ACHN (cell line): ENCODE measurements around the gene TRRAP.

ENCODE experiments used
- DNase-seq: peaks from one replicate; pipeline ENCODE4 v3.0.0-alpha.2; 2015
- in situ Hi-C: cut with HindIII; loops from 2 replicates; pipeline ENCODE4 v1.10.0; 2017; ENCODE audit warnings: low sequenced_read_pairs, low pct_ligation_motif_present, low pct_unique_long_range_greater_than_20kb

The TRRAP gene

DNA sequence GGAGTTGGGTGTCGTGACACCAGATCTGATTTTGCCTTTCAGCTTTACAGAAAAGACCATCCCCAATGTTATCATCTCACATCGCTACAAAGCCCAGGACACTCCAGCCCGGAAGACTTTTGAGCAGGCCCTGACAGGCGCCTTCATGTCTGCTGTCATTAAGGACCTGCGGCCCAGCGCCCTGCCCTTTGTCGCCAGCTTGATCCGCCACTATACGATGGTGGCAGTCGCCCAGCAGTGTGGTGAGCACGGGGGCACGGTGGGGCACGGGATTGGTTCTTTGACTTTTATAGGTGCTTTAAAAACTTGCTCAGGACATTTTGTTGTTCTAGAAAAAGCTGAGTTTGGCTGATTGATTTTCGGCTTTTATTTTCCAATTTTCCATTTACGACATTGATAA lies 48.8 kb downstream of the TRRAP start:
- no peak for DNase-seq
- in situ Hi-C loops, result no loop called here

DNA sequence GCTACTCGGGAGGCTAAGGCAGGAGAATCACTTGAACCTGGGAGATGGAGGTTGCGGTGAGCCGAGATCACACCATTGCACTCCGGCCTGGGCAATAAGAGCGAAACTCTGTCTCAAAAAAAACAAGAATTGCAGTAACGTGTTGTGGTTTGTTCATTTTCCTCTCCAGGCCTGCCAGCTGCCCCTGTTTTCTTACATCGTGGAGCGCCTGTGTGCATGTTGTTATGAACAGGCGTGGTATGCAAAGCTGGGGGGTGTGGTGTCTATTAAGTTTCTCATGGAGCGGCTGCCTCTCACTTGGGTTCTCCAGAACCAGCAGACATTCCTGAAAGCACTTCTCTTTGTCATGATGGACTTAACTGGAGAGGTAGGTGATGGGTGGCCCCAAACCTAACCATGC lies 52.1 kb downstream of the TRRAP start:
- no peak for DNase-seq
- in situ Hi-C loops, result no loop called here

DNA sequence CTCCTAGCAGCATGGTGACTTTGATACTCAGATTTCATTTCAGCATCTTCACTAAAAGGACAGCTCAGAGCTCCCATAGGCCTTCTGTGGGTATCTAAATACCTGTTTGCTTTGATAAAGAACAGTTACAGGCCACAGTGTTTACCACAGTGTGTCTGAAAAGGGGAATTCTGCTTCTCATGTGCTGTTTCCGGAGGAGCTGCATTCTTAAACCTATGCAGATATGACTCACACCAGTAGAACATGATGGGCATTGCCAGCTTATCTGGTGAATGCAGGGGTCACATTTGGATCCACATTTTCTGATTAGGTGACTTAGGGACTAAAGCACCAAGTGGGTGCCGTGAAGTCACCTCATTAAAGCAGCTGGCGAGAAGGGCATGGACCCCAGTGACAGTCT lies 52.6 kb downstream of the TRRAP start:
- no peak for DNase-seq
- in situ Hi-C loops, result no loop called here

DNA sequence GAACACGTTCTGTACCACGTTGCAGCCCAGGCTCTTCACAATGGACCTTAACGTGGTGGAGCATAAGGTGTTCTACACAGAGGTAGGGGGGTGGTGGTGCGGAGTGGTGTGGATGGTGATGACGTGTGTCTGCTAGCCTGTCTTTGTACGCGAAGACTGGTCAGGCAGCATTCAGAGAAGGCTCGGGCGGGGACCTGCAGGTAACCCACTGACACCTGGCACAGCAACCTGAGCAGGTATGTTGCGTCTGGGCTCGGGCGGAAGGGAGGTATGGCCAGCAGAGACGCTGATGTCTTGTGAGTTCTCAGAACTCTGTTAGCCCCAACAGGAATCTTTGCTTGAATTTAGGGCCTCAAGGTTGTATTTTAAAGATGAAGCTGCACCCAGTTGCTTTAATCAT lies 55.0 kb downstream of the TRRAP start:
- in situ Hi-C loops, result no loop called here
- DNase-seq, result no peak

DNA sequence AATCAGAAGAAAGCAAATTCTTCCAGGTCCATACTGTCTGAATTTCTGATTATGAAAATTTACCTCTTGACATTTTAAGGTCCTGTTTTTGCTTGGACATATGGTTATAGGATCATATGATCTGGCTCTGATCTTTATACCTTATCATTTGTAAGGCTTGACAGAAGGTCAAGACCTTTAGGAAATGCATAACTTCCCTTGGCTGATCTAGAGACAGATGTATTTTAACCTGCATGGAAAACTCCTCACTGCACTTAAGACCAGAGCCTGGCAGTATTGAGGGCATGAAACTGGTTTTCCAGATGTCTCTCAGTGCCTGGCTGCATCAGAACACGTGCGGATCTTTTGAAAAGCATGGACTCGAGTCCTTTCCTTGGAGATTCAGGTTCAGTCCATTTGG lies 55.9 kb downstream of the TRRAP start:
- no peak for DNase-seq
- in situ Hi-C loops, result no loop called here

DNA sequence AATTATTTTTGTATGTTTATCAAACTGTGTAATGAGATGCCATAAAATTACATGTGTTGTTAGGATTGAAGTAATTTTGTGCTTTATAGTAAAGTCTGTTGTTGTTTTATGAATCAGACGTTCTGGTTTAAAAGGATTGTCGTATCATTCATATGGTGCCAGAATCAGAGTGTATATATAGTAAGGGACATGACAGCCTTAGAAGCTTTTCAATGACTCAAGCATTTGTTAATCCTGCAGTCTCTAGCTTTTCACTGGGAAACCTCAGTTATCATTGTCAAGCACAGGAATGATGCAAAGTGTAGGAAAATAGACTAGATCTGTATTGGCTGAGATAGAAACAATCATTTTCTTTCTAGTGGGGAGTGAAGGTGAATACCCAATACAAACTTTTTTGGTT lies 57.5 kb downstream of the TRRAP start:
- DNase-seq, result no peak
- in situ Hi-C loops, result no loop called here

DNA sequence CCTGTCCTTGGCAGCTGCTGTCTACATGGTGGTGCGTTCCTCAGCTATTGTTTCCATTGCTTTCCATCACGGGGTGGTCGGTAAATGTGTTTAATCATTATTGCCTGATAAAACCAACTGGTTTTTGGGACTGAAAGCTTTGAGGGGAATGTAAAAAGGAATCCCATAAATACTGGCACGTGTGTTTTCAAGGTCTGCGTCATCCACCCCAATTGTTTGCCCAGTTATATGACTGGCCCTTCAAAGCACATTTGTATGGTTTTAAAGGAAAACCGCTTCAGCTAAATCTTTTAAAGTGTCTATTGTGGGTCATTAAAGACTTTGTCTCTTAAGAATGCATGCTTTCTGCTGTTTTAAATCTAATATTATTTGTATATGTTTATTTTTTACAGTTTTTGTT lies 65.0 kb downstream of the TRRAP start:
- no peak for DNase-seq
- in situ Hi-C loops, result no loop called here

DNA sequence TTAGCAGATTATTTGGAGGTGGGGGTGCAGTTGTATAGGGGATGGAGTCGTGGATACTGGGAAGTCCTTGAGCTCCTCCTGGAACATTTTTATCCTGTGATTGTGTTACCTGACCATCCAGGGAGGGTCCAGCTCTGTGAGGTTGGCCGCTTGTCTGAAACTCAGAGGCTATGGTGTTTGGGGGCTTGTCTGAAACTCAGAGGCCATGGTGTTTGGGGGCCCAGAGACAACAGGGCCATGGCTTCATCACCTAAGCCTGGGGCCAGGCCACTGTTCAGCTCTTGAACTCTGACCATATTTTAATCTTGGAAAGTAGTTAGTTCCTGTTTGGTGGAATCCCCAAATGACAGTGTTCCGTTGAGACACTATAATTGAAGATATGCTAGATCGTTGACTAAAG lies 66.1 kb downstream of the TRRAP start:
- in situ Hi-C loops, result no loop called here
- DNase-seq, result no peak

DNA sequence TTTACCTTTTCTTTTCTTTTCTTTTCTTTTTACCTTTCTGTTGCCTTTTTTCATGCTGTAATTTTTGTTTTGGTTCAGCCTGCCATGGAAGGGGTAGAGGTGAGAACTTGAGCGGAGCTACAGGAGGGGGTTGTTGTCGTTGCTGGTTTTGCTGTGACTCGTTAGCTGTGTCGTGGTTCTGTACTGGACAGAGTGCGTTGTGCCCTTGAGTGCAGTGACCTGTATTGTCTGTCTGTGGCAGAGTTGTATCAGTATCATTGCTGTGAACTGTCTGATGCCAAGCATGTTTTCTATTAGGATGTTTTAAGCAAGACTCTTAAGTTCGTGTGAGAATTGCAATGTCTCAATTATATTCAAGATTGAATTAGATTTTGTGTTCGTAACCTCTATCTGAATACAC lies 67.5 kb downstream of the TRRAP start:
- no peak for DNase-seq
- in situ Hi-C loops, result no loop called here

DNA sequence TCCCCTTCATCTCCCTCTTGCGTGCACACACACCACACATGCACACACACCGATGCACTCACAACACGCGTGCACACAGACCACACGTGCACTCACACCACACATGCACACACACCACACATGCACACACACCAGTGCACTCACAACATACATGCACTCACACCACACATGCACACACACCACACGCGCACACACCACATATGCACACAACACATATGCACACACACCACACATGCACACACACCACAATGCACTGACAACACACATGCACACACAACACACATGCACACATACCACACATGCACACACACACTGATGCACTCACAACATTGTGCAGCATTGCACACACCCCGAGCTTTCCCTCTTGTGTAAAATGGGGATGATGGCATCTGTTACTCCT lies 68.1 kb downstream of the TRRAP start:
- in situ Hi-C loops, result no loop called here

DNA sequence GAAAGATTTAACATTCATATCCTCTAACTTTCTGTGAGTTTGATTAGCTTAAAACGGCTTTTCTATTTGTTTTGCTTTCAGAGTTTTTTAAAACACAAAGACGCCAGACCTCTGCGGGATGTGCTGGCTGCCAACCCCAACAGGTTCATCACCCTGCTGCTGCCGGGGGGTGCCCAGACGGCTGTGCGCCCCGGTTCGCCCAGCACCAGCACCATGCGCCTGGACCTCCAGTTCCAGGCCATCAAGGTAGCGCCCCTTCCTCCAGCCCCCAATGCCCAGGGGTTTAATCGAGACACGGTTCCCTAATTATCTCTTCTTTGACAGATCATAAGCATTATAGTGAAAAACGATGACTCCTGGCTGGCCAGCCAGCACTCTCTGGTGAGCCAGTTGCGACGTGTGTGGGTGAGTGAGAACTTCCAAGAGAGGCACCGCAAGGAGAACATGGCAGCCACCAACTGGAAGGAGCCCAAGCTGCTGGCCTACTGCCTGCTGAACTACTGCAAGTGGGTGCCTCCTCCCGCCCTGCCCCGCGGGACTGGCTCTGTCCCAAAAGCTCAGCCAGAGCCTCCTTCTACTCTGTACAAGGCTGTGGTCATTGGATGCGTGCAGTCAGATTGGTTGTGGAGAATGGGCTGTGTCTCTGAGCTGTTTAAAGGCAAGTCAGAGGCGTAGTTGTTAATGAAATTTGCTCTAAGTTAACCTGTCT lies 71.2 kb downstream of the TRRAP start:
- in situ Hi-C loops, result no loop called here
- no peak for DNase-seq

More for the DNA sequence above, 68.1 kb downstream of the TRRAP start:
- DNase-seq, result no peak

DNA sequence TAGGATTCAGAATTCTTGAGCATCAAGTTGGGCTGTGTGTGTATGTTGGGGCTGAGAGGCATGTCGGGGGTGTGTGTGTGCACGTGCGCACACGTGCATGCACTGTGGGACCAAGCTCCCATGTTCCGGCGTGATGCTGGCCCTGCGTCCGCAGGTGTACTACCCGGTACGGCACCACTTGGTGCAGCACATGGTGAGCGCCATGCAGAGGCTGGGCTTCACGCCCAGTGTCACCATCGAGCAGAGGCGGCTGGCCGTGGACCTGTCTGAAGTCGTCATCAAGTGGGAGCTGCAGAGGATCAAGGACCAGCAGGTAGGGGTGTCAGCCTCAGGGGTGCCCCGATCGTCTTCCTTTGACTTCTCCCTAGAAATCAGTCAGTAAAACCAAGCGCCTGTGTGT lies 77.7 kb downstream of the TRRAP start:
- in situ Hi-C loops, result no loop called here
- no peak for DNase-seq

DNA sequence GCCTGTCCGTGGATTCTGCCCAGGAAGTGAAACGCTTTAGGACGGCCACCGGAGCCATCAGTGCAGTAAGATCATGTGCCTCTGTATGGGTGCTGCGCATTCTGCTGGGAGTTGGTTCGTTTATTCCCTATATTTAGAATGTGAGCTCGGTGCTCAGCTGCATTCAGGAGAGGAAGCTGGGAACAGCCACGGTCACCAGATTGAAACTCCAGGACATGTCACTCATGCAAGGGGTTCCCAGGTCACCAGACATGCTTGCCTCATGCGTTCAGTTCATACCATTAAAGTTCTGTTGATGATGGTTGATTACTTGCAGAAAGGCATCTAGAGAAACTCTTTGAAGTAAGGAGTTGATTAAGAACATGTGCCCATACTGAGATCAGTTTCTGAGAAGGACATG lies 78.1 kb downstream of the TRRAP start:
- DNase-seq, result no peak
- in situ Hi-C loops, result no loop called here

DNA sequence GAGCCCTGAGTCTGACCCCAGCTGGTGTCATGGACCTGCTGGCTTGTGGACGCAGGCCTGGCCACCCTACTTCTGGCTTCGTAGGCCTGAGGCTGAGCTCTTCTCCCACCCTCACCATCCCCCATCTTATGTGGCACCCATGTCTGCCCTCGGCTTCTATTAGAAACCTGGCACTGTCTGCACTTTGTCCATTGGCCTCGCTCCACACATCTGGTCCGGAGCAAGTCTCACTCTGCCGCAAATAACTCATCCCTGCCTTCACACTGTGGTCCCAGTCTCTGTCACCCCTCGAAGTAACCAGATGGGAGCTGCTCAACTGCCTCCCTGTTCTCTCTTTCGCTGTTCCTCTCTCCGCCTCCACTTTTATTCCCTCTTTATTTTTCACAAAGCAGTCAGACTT lies 78.6 kb downstream of the TRRAP start:
- in situ Hi-C loops, result no loop called here

DNA sequence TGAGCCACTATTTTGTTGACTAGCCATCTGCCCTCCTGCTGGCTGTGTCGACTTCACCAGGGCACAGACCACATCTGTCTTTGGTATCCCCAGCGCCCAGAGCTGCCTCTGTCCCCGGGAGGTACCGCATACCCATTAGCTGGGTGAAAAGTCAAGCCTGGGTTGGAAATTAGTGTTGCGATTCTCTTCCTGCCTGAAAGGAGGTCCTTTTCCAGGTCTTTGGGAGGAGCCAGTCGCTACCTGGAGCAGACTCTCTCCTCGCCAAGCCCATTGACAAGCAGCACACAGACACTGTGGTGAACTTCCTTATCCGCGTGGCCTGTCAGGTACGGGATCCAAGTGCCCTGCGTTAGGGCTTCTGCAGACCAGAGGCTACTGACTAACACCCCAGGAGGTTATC lies 79.4 kb downstream of the TRRAP start:
- DNase-seq, result no peak
- in situ Hi-C loops, result no loop called here

More for the DNA sequence above, 78.6 kb downstream of the TRRAP start:
- DNase-seq, result no peak

DNA sequence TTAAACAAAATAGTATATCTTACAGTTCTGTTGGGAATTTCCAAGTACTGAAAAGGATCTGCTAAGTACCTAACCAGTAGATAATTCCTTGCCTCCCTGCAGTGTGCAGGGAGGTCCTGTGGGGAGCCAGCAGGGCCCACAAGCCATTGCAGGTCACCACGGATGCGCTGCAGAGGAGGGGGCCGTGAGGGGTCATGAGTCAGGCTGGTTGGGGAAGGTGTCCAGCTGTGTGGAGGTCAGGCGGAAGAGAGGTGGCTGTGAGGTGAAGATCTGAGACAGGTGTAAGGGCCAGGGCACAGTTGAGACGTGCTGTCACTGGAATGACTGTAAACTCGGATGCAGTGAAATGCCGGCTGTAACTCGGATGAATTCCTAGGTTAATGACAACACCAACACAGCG lies 80.6 kb downstream of the TRRAP start:
- in situ Hi-C loops, result no loop called here
- DNase-seq, result no peak

DNA sequence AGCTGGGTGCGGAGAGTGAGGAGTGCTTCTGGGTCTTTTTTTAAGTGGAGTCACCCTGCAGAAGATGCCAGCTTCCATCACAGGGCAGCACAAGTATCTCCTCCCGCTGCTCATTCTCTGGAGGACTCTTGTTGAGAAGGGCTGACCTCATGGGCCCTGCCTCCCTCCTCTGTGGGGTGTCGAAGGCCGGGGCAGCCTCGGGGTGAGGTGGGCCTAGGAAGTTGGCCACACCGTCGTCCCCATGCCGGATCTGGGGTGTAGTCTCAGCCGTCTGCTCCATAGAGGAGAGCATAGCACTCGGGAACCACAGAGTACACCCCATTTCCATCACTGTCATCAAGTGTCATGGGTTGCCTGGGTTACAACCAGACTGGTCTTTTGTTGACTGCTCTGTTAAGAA lies 85.0 kb downstream of the TRRAP start:
- in situ Hi-C loops, result no loop called here
- DNase-seq, result no peak

DNA sequence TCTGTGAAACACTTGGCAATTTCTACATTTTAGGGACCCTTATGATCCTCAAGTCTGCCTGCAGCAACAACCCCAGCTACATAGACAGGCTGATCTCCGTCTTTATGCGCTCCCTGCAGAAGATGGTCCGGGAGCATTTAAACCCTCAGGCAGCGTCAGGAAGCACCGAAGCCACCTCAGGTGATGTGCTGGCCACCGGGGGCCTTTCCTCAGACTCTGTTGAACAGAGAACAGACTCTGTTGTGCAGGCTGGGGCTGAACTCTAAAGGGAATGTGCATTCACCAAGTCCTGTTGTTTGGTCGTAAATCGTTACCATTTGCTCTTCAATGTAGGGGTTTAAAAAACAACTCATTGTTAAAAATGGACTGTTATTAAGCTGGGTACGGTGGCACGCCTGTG lies 86.3 kb downstream of the TRRAP start:
- DNase-seq, result no peak
- in situ Hi-C loops, result no loop called here

DNA sequence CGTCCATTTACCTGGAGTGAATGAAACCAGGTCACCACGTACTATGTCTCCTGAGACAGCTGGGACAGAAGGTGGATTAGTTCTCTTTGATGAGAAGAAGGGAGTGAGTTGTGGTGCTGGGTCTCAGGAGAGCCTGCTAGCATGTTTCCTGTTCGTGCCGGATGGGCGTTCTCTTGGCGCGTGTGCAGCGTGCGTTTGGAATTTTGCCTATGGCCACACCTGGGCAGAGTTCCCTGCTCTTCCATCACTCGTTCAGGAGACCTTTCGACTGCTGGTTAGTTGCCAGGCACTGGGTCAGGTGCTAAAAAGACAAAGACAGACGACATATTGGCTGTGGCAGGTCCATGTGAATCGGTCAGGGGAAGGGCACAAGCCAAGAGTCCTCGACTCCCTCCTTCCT lies 90.3 kb downstream of the TRRAP start:
- DNase-seq, result no peak
- in situ Hi-C loops, result no loop called here

DNA sequence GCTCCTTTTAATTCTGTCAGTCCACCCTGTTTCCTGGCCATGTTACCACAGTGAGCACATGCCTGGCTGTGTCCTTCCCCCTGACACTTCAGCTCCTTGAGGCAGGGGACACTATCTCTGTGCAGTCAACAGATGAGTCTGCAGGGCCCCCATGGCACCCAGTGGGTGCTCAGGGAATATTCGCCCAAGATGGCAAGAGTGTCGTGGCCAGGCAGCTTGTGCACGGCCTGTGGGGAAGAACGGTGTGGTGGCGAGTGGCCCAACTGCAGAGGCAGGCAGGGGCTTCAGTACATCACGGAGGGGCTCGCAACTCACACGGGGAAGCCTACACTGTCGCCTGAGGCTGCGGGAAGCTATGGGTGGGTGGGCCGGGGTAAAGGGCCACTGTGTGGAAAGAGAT lies 91.1 kb downstream of the TRRAP start:
- DNase-seq, result no peak
- in situ Hi-C loops, result no loop called here

DNA sequence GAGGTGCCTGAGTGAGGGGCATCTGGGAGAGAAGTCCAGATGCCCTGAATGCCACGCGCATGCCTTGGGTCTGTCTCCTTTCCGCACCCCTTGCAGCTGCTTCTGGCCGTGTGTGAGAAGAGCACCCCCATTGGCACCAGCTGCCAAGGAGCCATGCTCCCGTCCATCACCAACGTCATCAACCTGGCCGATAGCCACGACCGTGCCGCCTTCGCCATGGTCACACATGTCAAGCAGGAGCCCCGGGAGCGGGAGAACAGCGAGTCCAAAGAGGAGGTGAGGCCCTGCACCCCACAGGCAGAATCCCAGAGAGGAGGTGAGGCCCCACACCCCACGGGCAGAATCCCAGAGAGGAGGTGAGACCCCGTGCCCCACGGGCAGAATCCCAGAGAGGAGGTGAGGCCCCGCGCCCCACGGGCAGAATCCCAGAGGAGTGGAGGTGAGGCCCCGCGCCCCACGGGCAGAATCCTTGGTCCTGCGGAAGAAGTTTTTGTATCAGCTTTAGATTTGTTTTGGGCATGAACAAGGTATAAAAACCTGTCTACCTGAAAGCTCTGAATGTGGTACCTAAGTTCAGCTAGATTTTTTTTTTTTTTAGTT lies 91.8 kb downstream of the TRRAP start:
- in situ Hi-C loops, result no loop called here
- DNase-seq, result no peak
